ENCODE measurements around the gene SKIDA1. TPM values are rescaled to one million over a fixed set of nuclear protein-coding genes. Genes with fewer than 3 reads are reported as not detected.
"Not testable (repeated sequence)": the region's sequence is repeated elsewhere in the genome, so short reads cannot be mapped to it uniquely, and the experiment has no call there.

The SKIDA1 gene
- total and polyA plus RNA-seq, 2 donors (not counting 1 experiment from before 2014, with no cell fraction given) = 0.28 to 0.50 TPM

GRCh38 chr10:21570761-21571521 lies 45.5 kb upstream of the SKIDA1 start:
- Histone ChIP-seq H3K27me3 (ENCODE audit: control insufficient read depth, insufficient read depth, low read length) (no peaks in the 10 kb centered on the region), H3K9me3 (ENCODE audit: control insufficient read depth, insufficient read depth, low read depth, low read length) (no peaks in the 10 kb centered on the region), H3K9ac (ENCODE audit: insufficient read depth, low read length) (no peak overlapping the region), H3K4me3 (replicated peaks in 1 of 4; ENCODE audit: control extremely low read depth in 1 of 4, insufficient read depth in 1 of 4, low read depth in 3 of 4, low read length in 4 of 4) (no peak overlapping the region), H4K20me1 (ENCODE audit: control insufficient read depth, extremely low read depth, insufficient read depth, low read length) (no peaks in the 10 kb centered on the region), H3K27ac (ENCODE audit: insufficient read depth, low read length) (no peak overlapping the region), H2AFZ (ENCODE audit: low read length) (no peak overlapping the region), H3K36me3 (ENCODE audit: control insufficient read depth, insufficient read depth, low read length) (no peaks in the 10 kb centered on the region), H3K4me2 (ENCODE audit: extremely low read depth, insufficient read depth, low read length) (no peak overlapping the region), H3K4me1 (ENCODE audit: control insufficient read depth, extremely low read depth, insufficient read depth, low read length) (peaks cover 2% of the 10 kb centered on the region), H3K79me2 (ENCODE audit: control insufficient read depth, insufficient read depth, low read length) (peaks cover 74% of the 10 kb centered on the region)
- no peak for DNase-seq (ENCODE audit: low read depth in 2 of 2)
- TF ChIP-seq CTCF (conservative IDR thresholded peaks at IDR 0.05 in 1 of 2, IDR thresholded peaks at IDR 0.05 in 1 of 2; ENCODE audit: low read depth in 1 of 2, low read length in 2 of 2) = no peak

- DNase-seq (ENCODE audit: low read depth in 2 of 2); H3K27ac ChIP-seq (ENCODE audit: insufficient read depth, low read length); H3K4me3 ChIP-seq (replicated peaks in 1 of 4; ENCODE audit: control extremely low read depth in 1 of 4, insufficient read depth in 1 of 4, low read depth in 3 of 4, low read length in 4 of 4); H3K4me2 ChIP-seq (ENCODE audit: extremely low read depth, insufficient read depth, low read length); H4K20me1 ChIP-seq (ENCODE audit: control insufficient read depth, extremely low read depth, insufficient read depth, low read length); H3K9me3 ChIP-seq (ENCODE audit: control insufficient read depth, insufficient read depth, low read depth, low read length); H3K9ac ChIP-seq (ENCODE audit: insufficient read depth, low read length); H2AFZ ChIP-seq (ENCODE audit: low read length); H3K27me3 ChIP-seq (ENCODE audit: control insufficient read depth, insufficient read depth, low read length); H3K36me3 ChIP-seq (ENCODE audit: control insufficient read depth, insufficient read depth, low read length); H3K4me1 ChIP-seq (ENCODE audit: control insufficient read depth, extremely low read depth, insufficient read depth, low read length): not testable (repeated sequence)
- H3K79me2 ChIP-seq (ENCODE audit: control insufficient read depth, insufficient read depth, low read length) = peaks cover 52% of the 10 kb centered on the region
These were observed 33.5 kb upstream of the SKIDA1 start for GRCh38 chr10:21558984-21559383.

- H3K27me3 ChIP-seq (ENCODE audit: control insufficient read depth, insufficient read depth, low read length) = no peaks in the 10 kb centered on the region
- H3K9me3 ChIP-seq (ENCODE audit: control insufficient read depth, insufficient read depth, low read depth, low read length) = no peaks in the 10 kb centered on the region
- peaks cover 47% of the 10 kb centered on the region for H3K79me2 ChIP-seq (ENCODE audit: control insufficient read depth, insufficient read depth, low read length)
- TF ChIP-seq CTCF (conservative IDR thresholded peaks at IDR 0.05 in 1 of 2, IDR thresholded peaks at IDR 0.05 in 1 of 2; ENCODE audit: low read depth in 1 of 2, low read length in 2 of 2) (no peak), EZH2 (IDR thresholded peaks at IDR 0.05; ENCODE audit: low read length, missing control alignments) (no peak)
- H3K4me3 ChIP-seq (replicated peaks in 1 of 4; ENCODE audit: control extremely low read depth in 1 of 4, insufficient read depth in 1 of 4, low read depth in 3 of 4, low read length in 4 of 4) = no peak overlapping the region
- no peaks in the 10 kb centered on the region for H3K4me1 ChIP-seq (ENCODE audit: control insufficient read depth, extremely low read depth, insufficient read depth, low read length)
- no peak overlapping the region for H3K4me2 ChIP-seq (ENCODE audit: extremely low read depth, insufficient read depth, low read length)
- H3K9ac ChIP-seq (ENCODE audit: insufficient read depth, low read length) = no peak overlapping the region
- no peak overlapping the region for H2AFZ ChIP-seq (ENCODE audit: low read length)
- DNase-seq (ENCODE audit: low read depth in 2 of 2) = no peak
- H4K20me1 ChIP-seq (ENCODE audit: control insufficient read depth, extremely low read depth, insufficient read depth, low read length) = no peaks in the 10 kb centered on the region
- no peak overlapping the region for H3K27ac ChIP-seq (ENCODE audit: insufficient read depth, low read length)
- H3K36me3 ChIP-seq (ENCODE audit: control insufficient read depth, insufficient read depth, low read length) = peaks cover 4% of the 10 kb centered on the region
These were observed 31.0 kb upstream of the SKIDA1 start for GRCh38 chr10:21556527-21556926.
